HG02943 (cell line): ENCODE results near the gene PAQR5.
"Not testable (repeated sequence)": the region's sequence is repeated elsewhere in the genome, so short reads cannot be mapped to it uniquely, and the experiment has no call there.

ENCODE experiments used
- ATAC-seq: cut with Tn5 transposase; IDR thresholded peaks from one replicate; pipeline ENCODE4 v1.9.1; 2021; ENCODE audit warnings: mild to moderate bottlenecking, low read depth, moderate library complexity; ENCODE audit not compliant: unreplicated experiment

The PAQR5 gene

GRCh38 chr15:69344238-69344637 lies 45.5 kb downstream of the PAQR5 start:
- no peak for ATAC-seq

GRCh38 chr15:69346112-69346511 lies 47.4 kb downstream of the PAQR5 start:
- no peak for ATAC-seq

GRCh38 chr15:69351333-69351732 lies 52.6 kb downstream of the PAQR5 start:
- ATAC-seq: no peak

- no peak for ATAC-seq
Measured at GRCh38 chr15:69351884-69352283, 53.2 kb downstream of the PAQR5 start.

- ATAC-seq: no peak
Measured at GRCh38 chr15:69357773-69358771, 59.4 kb downstream of the PAQR5 start.

- no peak for ATAC-seq
Measured at GRCh38 chr15:69358850-69359249, 60.1 kb downstream of the PAQR5 start.

- ATAC-seq: no peak
Measured at GRCh38 chr15:69359722-69360121, 61.0 kb downstream of the PAQR5 start.

GRCh38 chr15:69360642-69361041 lies 61.9 kb downstream of the PAQR5 start:
- ATAC-seq: no peak

- no peak for ATAC-seq
Measured at GRCh38 chr15:69367236-69367635, 68.5 kb downstream of the PAQR5 start.

GRCh38 chr15:69369631-69370030 lies 70.9 kb downstream of the PAQR5 start:
- ATAC-seq: no peak

GRCh38 chr15:69373406-69373805 lies 74.7 kb downstream of the PAQR5 start:
- ATAC-seq: no peak

GRCh38 chr15:69375151-69375790 lies 76.6 kb downstream of the PAQR5 start:
- no peak for ATAC-seq

- ATAC-seq: no peak
Measured at GRCh38 chr15:69377216-69377970, 78.7 kb downstream of the PAQR5 start.

- ATAC-seq: no peak
Measured at GRCh38 chr15:69380100-69380725, 81.5 kb downstream of the PAQR5 start.

- ATAC-seq: no peak
Measured at GRCh38 chr15:69380726-69381105, 82.0 kb downstream of the PAQR5 start.

- ATAC-seq: not testable (repeated sequence)
Measured at GRCh38 chr15:69382176-69382575, 83.5 kb downstream of the PAQR5 start.

- ATAC-seq: not testable (repeated sequence)
Measured at GRCh38 chr15:69384066-69384465, 85.4 kb downstream of the PAQR5 start.

- no peak for ATAC-seq
Measured at GRCh38 chr15:69384626-69385598, 86.2 kb downstream of the PAQR5 start.

- no peak for ATAC-seq
Measured at GRCh38 chr15:69385831-69386230, 87.1 kb downstream of the PAQR5 start.
